H9 (cell line): ENCODE results near the gene JMJD7. TPM values are rescaled to one million over a fixed set of nuclear protein-coding genes. Genes with fewer than 3 reads are reported as not detected.

ENCODE experiments used
- DNase-seq: peaks from one replicate; pipeline ENCODE4 v3.0.0-alpha.2; 2017
- H2AFZ ChIP-seq: one replicate; pipeline ENCODE4 v1.6.1; 2013; ENCODE audit warnings: mild to moderate bottlenecking, low read length, control low read depth, moderate library complexity
- H2AK5ac ChIP-seq: 2 replicates; pipeline ENCODE4 v1.6.1; 2013; ENCODE audit warnings: low read length, control low read depth, mixed read lengths; ENCODE audit not compliant: insufficient read length
- H2BK120ac ChIP-seq: one replicate; pipeline ENCODE4 v1.6.1; 2013; ENCODE audit warnings: low read depth, mild to moderate bottlenecking, low read length, control low read depth, inconsistent platforms; ENCODE audit not compliant: poor library complexity, severe bottlenecking
- H2BK12ac ChIP-seq: 2 replicates; pipeline ENCODE4 v1.6.1; 2013; ENCODE audit warnings: low read length, control low read depth, mixed read lengths, low read depth; ENCODE audit not compliant: insufficient read length
- H2BK15ac ChIP-seq: 2 replicates; pipeline ENCODE4 v1.6.1; 2013; ENCODE audit warnings: low read depth, low read length, control low read depth
- H2BK20ac ChIP-seq: one replicate; pipeline ENCODE4 v1.6.1; 2013; ENCODE audit warnings: low read depth, mild to moderate bottlenecking, low read length, control low read depth, inconsistent platforms; ENCODE audit not compliant: poor library complexity, severe bottlenecking
- H2BK5ac ChIP-seq: 2 replicates; pipeline ENCODE4 v1.6.1; 2013; ENCODE audit warnings: low read length, control low read depth, mixed read lengths; ENCODE audit not compliant: insufficient read length
- H3K14ac ChIP-seq: 2 replicates; pipeline ENCODE4 v1.6.1; 2013; ENCODE audit warnings: low read length, control low read depth; ENCODE audit not compliant: insufficient read depth
- H3K18ac ChIP-seq: 2 replicates; pipeline ENCODE4 v1.6.1; 2013; ENCODE audit warnings: low read depth, mild to moderate bottlenecking, mixed read lengths, low read length, control low read depth; ENCODE audit not compliant: insufficient read length
- H3K23ac ChIP-seq: 2 replicates; pipeline ENCODE4 v1.6.1; 2013; ENCODE audit warnings: low read length, control low read depth, mixed read lengths, low read depth; ENCODE audit not compliant: insufficient read length
- H3K23me2 ChIP-seq: 2 replicates; pipeline ENCODE4 v1.6.1; 2013; ENCODE audit warnings: low read depth, mild to moderate bottlenecking, mixed read lengths, low read length, control low read depth; ENCODE audit not compliant: insufficient read length, poor library complexity, severe bottlenecking
- H3K27ac ChIP-seq: 2 replicates; pipeline ENCODE4 v1.5.1; 2013; ENCODE audit warnings: low read length, control low read depth, mixed read lengths, low read depth; ENCODE audit not compliant: insufficient read length
- H3K27me3 ChIP-seq: 2 replicates; pipeline ENCODE4 v1.6.1; 2013; ENCODE audit warnings: low read length, control low read depth, inconsistent platforms; ENCODE audit not compliant: insufficient read depth
- H3K4ac ChIP-seq: 2 replicates; pipeline ENCODE4 v1.6.1; 2013; ENCODE audit warnings: low read depth, mild to moderate bottlenecking, control low read depth, inconsistent platforms, low read length, moderate library complexity
- H3K4me1 ChIP-seq: 2 replicates; pipeline ENCODE4 v1.6.1; 2013; ENCODE audit warnings: low read length, control low read depth, inconsistent platforms; ENCODE audit not compliant: insufficient read depth
- H3K4me2 ChIP-seq: 2 replicates; pipeline ENCODE4 v1.6.1; 2013; ENCODE audit warnings: low read length, control low read depth, mixed read lengths; ENCODE audit not compliant: insufficient read length, insufficient read depth
- H3K56ac ChIP-seq: 2 replicates; pipeline ENCODE4 v1.6.1; 2013; ENCODE audit warnings: low read depth, mild to moderate bottlenecking, mixed read lengths, low read length, control low read depth; ENCODE audit not compliant: insufficient read length
- H3K79me1 ChIP-seq: 2 replicates; pipeline ENCODE4 v1.6.1; 2013; ENCODE audit warnings: low read depth, mild to moderate bottlenecking, moderate library complexity, low read length, control low read depth, inconsistent platforms; ENCODE audit not compliant: insufficient read depth, poor library complexity, severe bottlenecking
- H3K79me2 ChIP-seq: 2 replicates; pipeline ENCODE4 v1.6.1; 2013; ENCODE audit warnings: low read length, control low read depth, inconsistent platforms; ENCODE audit not compliant: insufficient read depth
- H3K9ac ChIP-seq: 2 replicates; pipeline ENCODE4 v1.6.1; 2013; ENCODE audit warnings: low read length, control low read depth, mixed read lengths; ENCODE audit not compliant: insufficient read length; ENCODE audit errors: extremely low read depth
- H3K9me3 ChIP-seq: one replicate; pipeline ENCODE4 v1.6.1; 2013; ENCODE audit warnings: low read depth, low read length, inconsistent platforms; ENCODE audit not compliant: control insufficient read depth
- H3T11ph ChIP-seq: one replicate; pipeline ENCODE4 v1.6.1; 2013; ENCODE audit warnings: mild to moderate bottlenecking, low read length, control low read depth, inconsistent platforms
- H4K20me1 ChIP-seq: one replicate; pipeline ENCODE4 v1.6.1; 2013; ENCODE audit not compliant: control insufficient read depth, insufficient read length, insufficient read depth
- H4K5ac ChIP-seq: 2 replicates; pipeline ENCODE4 v1.6.1; 2013; ENCODE audit warnings: low read depth, mild to moderate bottlenecking, mixed read lengths, low read length, control low read depth; ENCODE audit not compliant: insufficient read length
- H4K8ac ChIP-seq: replicated peaks from 2 replicates; pipeline ENCODE4 v1.6.1; 2013; ENCODE audit warnings: low read length, control low read depth, mixed read lengths, low read depth; ENCODE audit not compliant: insufficient read length
- H4K91ac ChIP-seq: 2 replicates; pipeline ENCODE4 v1.6.1; 2013; ENCODE audit warnings: low read depth, mild to moderate bottlenecking, moderate library complexity, mixed read lengths, low read length, control low read depth; ENCODE audit not compliant: insufficient read length
- H3K27ac Mint-ChIP-seq, 3 experiments: 2 replicates in 2 of 3; 3 replicates in 1 of 3; pipeline ENCODE4 v1.8.0; 2020 to 2021; ENCODE audit warnings: mixed read lengths in 3 of 3, mild to moderate bottlenecking in 1 of 3, moderate library complexity in 1 of 3
- H3K27me3 Mint-ChIP-seq: 2 replicates; pipeline ENCODE4 v1.8.0; 2021; ENCODE audit warnings: low read depth, mild to moderate bottlenecking, moderate library complexity, mixed read lengths
- H3K36me3 Mint-ChIP-seq, 3 experiments: 2 replicates in 2 of 3; 3 replicates in 1 of 3; pipeline ENCODE4 v1.8.0; 2020 to 2021; ENCODE audit warnings: low read depth in 3 of 3, mixed read lengths in 3 of 3; ENCODE audit not compliant: insufficient read depth in 1 of 3
- H3K4me1 Mint-ChIP-seq, 2 experiments: 2 replicates each; pipeline ENCODE4 v1.8.0; 2020; ENCODE audit warnings: mixed read lengths in 2 of 2
- H3K4me3 Mint-ChIP-seq, 2 experiments: 2 replicates in 1 of 2; 3 replicates in 1 of 2; pipeline ENCODE4 v1.8.0; 2020 to 2021; ENCODE audit warnings: mild to moderate bottlenecking in 2 of 2, mixed read lengths in 2 of 2, moderate library complexity in 1 of 2
- H3K9me3 Mint-ChIP-seq, 2 experiments: 2 replicates in 1 of 2; 3 replicates in 1 of 2; pipeline ENCODE4 v1.8.0; 2020; ENCODE audit warnings: mild to moderate bottlenecking in 2 of 2, mixed read lengths in 2 of 2, moderate library complexity in 1 of 2
- WGBS: extraction: QIAGEN DNeasy Blood & Tissue Kit; methylation state at CpG from one replicate; pipeline ENCODE4 v1.1.7; 2013; ENCODE audit warnings: missing lambda C conversion rate, low lambda C conversion rate, mixed read lengths; ENCODE audit not compliant: insufficient read length; ENCODE audit errors: extremely low coverage; 5-methylcytosine and 5-hydroxymethylcytosine counted together
- total RNA-seq: library from RNA; stranded (reverse); gene quantifications from 2 replicates; pipeline ENCODE4 v1.2.1, GENCODE V29; 2021
- TF ChIP-seq, protein P1 (sequence below): fragments of 200-600 bp; sonication (generic); conservative IDR thresholded peaks from 3 replicates; pipeline ENCODE4 v1.8.0; 2021; ENCODE audit warnings: antibody characterized with exemption, mild to moderate bottlenecking

Gene JMJD7
- total RNA-seq, 1 experiment from 2014 or later, result 13.3 TPM

DNA sequence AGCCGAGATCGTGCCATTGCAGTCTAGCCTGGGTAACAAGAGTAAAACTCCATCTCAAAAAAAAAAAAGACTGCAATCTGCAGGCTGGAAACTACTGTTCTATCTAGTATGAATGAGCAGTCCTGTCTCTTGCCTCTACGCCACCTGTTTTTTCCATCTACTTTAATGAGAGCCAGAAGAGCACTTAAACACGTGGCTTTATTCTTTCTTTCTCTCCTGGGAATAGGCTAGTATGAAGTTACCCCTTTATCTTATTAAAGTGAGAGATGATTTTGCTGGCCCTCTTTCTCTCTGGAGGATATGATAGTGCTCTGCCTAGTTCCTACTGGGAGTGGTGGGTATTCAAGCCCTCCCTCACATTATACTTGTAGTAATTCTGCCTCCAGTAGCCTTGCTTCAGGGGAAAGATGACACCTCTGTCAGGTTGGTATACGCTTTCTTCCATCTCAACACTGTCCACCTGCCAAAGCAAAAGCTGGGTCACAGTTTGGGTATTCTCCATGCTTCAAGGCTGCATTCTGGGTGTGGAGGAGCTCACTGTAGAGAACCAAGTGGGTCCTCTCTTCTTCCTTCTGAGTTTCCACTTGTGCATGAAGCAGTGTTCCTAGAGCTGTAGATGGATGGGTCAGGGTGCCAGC is 35.8 kb upstream of the JMJD7 start:
- H3K27ac ChIP-seq, result no peak overlapping the region

More for the DNA sequence above, 35.8 kb upstream of the JMJD7 start:
- no peak overlapping the region for H3K27ac Mint-ChIP-seq
- Histone ChIP-seq H2AFZ (no peak overlapping the region), H3K14ac (no peak overlapping the region), H2BK5ac (no peak overlapping the region), H3K4me1 (peaks cover 22% of the 10 kb centered on the region), H2BK120ac (no peak overlapping the region), H2BK12ac (no peak overlapping the region), H2AK5ac (no peak overlapping the region), H3K79me2 (no peaks in the 10 kb centered on the region; the same call in 1 of the 2 replicates), H3K18ac (no peak overlapping the region), H2BK15ac (no peak overlapping the region), H3K27me3 (no peaks in the 10 kb centered on the region), H3K79me1 (no peaks in the 10 kb centered on the region), H4K20me1 (no peaks in the 10 kb centered on the region), H3K56ac (no peak overlapping the region), H4K8ac (no peak overlapping the region), H3K4ac (no peak overlapping the region), H4K5ac (no peak overlapping the region), H3K23ac (no peak overlapping the region), H3K23me2 (no peaks in the 10 kb centered on the region), H3T11ph (no peak overlapping the region), H2BK20ac (no peak overlapping the region), H3K9ac (no peak overlapping the region), H3K4me2 (no peak overlapping the region), H4K91ac (no peak overlapping the region), H3K9me3 (no peaks in the 10 kb centered on the region)
- no peaks in the 10 kb centered on the region for H3K36me3 Mint-ChIP-seq
- WGBS, result no CpG with 5 or more reads among the region's 5 CpGs
- peaks cover 31 to 34% of the 10 kb centered on the region in 2 experiments for H3K4me1 Mint-ChIP-seq
- H3K9me3 Mint-ChIP-seq, result no peaks in the 10 kb centered on the region
- no peak overlapping the region for H3K4me3 Mint-ChIP-seq
- TF ChIP-seq, protein P1, sequence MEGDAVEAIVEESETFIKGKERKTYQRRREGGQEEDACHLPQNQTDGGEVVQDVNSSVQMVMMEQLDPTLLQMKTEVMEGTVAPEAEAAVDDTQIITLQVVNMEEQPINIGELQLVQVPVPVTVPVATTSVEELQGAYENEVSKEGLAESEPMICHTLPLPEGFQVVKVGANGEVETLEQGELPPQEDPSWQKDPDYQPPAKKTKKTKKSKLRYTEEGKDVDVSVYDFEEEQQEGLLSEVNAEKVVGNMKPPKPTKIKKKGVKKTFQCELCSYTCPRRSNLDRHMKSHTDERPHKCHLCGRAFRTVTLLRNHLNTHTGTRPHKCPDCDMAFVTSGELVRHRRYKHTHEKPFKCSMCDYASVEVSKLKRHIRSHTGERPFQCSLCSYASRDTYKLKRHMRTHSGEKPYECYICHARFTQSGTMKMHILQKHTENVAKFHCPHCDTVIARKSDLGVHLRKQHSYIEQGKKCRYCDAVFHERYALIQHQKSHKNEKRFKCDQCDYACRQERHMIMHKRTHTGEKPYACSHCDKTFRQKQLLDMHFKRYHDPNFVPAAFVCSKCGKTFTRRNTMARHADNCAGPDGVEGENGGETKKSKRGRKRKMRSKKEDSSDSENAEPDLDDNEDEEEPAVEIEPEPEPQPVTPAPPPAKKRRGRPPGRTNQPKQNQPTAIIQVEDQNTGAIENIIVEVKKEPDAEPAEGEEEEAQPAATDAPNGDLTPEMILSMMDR, result no peak
- H3K27me3 Mint-ChIP-seq, result no peaks in the 10 kb centered on the region
- DNase-seq, result no peak
